Parietal lobe (tissue), 1 donor: ENCODE measurements around the gene DTNA. TPM values are rescaled to one million over a fixed set of nuclear protein-coding genes. Genes with fewer than 3 reads are reported as not detected.

Experiments used
- total RNA-seq: library from RNA; depleted of rRNA; stranded (reverse); fragments of >200 nt; gene quantifications from one replicate; pipeline ENCODE4 v1.2.3, GENCODE V29; 2014

DTNA gene
- 69.2 TPM for total RNA-seq

DNA sequence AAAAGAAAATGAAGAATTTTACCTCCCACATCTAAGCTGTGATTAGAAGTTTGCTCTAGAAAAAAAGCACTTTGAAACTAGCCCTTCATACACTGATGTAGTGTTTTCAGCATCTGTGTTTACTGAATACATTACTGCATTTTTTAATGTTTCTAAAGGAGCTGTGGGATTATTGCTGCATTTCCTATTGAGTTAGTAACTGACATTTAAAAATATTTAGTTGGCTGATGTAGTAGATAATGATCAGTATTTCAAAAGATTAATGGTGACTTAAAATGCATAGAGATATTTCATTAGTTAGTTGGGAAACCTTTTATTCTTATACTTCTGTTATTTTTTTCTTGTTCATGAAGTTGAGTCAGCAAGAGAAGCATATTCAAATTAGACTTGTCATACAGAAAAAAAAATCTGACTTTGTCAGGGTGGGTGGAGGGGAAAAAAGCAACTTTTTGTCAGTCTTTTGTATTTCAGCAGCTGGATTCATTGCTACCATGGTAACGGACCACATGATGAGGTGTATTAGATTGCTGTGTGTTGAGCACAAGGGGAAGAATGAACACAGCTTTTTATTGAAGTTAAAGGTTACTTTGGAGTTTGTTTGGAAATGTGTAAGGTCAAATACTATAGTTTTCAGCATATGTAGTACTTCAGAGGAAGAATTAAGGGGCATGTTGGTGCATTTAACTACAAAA lies at the start of gene DTNA:
Gene DTNA (plus strand): TSS at position 549 of the 692 bp plus-strand sequence. CDS start 45,679 bp downstream, outside the sequence.

